IPS-18c (cell line): ENCODE data around the gene TGFB1.
A peak's percentile ranks its signal among the peaks of the same experiment; 100 is the strongest.

Experiments
- H3K4me3 ChIP-seq: 2 replicates; pipeline ENCODE4 v1.7.0; 2013; ENCODE audit warnings: low read depth, mild to moderate bottlenecking, low read length, moderate library complexity; ENCODE audit not compliant: insufficient read depth
- H3K9me3 ChIP-seq: one replicate; pipeline ENCODE4 v1.6.1; 2013; ENCODE audit warnings: mild to moderate bottlenecking, low read length, moderate library complexity; ENCODE audit not compliant: control insufficient read depth, insufficient read depth

Gene TGFB1

DNA sequence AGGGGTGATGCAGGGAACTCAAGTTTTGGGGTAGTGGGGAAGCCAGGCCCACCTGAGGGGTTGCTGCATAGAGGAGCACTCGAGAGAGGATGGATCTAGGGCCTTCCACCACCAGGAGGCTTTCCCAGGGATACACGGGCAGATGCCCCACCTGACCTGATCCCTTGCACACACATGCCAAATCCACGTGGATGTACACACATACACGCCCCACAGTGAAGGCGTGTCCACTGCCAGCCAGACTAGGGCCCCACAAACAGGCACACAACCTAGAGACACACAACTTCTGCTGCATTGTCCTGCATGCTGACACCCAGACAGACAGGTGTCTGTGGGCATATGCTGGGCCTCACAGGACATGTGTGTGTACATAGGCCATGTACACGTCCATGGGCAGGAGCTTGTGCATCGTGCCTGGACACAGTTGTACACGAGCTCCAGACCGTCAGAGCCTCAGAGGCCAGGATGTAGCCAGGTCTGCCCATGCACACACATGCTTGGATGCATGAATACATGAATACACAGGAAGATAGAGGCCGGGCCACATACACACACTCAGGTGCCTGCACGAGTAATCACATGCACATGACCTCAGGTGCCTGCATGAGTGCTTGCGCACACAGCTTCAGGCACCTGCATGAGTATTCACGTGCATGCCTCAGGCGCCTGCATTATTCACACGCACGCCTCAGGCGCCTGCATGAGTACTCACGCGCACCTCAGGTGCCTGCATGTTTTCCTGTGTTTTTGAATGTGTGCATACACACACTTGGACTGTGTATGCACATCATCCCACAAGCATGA is 34.8 kb downstream of the TGFB1 start:
- H3K9me3 ChIP-seq = no peaks in the 10 kb centered on the region
- no peak overlapping the region for H3K4me3 ChIP-seq

DNA sequence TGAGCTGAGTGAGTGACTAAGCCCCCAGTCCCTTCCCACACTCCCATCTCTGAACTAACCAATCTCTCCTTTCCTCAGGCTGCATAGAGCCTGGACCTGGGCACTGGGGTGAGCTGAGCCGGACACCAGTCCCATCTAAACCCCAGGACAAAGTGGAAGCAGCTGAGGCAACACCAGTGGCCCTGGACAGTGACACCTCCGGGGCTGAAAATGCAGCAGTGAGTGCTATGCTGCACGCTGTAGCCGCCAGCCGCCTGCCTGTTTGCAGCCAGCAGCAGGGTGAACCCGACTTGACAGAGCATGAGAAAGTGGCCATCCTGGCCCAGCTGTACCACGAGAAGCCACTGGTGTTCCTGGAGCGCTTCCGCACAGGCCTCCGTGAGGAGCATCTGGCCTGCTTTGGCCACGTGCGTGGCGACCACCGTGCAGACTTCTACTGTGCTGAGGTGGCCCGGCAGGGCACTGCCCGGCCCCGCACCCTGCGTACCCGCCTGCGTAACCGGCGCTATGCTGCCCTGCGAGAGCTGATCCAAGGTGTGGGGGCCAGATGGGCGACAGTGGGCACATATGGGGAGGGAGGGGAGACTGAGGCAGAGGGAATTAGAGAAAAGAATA is 37.3 kb downstream of the TGFB1 start:
- H3K4me3 ChIP-seq = no peak overlapping the region

DNA sequence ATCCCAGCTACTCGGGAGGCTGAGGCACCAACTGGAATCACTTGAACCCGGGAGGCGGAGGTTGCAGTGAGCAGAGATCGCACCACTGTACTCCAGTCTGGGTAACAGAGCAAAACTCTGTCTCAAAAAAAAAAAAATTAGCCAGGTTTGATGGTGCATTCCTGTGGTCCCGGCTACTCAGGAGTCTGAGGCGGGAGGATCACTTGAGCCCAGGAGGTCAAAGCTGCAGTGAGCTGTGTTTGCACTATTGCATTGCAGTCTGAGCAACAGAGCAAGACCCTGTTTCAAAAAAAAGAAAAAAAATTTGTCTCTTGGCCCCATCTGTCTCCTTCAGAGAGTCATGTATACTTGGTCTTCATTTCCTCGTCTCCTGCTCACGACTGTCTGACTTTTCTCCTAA is 42.1 kb downstream of the TGFB1 start:
- no peak overlapping the region for H3K4me3 ChIP-seq
- no peaks in the 10 kb centered on the region for H3K9me3 ChIP-seq

More for the DNA sequence above, 37.3 kb downstream of the TGFB1 start:
- H3K9me3 ChIP-seq = no peaks in the 10 kb centered on the region

DNA sequence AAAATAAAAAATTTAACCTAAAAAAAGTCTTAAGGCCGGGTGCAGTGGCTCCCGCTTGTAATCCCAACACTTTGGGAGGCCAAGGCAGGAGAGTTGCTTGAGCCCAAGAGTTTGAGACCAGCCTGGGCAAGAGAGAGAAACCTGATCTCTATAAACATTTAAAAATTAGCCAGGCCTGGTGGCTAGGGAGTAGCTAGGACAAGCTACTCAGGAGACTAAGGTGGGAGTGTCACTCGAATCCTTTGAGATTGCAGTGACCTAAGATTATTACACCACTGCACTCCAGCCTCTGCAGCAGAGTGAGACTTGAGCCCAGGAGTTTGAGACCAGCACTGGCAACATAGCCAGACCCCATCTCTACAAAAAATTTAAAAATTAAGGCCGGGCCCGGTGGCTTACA is 42.6 kb downstream of the TGFB1 start:
- Histone ChIP-seq H3K9me3 (peaks cover 2% of the 10 kb centered on the region), H3K4me3 (peak overlapping the region; percentile 88; the same call in 1 of the 2 replicates)

DNA sequence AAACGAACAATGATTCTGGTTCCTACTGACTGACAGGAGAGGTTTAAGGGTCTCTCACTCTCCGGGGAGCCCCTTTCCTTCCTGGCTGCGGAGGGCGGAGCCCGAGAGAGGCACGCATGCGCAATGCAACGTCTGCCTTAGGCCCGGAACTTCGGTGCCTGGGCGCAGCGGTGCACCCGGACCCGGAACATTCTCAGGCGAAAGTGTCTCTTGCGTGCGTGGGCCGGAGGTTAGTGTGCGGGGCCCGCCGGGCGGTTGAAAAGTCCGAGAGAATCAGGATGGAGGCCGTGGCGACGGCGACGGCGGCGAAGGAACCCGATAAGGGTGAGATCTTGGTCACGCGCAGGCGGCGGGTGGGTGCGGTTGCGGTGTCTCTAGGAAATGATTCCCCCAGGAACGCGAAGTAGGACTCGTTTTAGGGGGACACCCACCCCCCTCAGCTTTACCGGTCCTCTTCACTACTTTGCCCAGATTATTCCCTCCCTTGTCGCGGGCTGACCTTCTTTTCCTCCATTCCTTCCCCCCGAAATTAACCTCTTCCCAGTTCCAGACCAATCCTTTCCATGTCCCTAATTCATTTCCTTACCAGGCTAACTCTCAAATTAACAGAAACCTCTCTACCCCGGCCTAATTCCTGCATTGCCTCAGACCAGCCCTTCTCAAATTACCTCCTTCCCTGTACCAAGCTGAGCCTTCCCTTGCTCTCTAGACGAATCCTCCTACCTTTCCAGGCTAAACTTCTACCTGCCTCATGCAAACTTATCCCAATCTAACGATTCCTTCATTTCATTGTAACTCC is 43.5 kb downstream of the TGFB1 start, which contains the start of gene CCDC97:
Gene CCDC97, plus strand, starts transcription at position 140 of the 799 bp plus-strand sequence. Its CDS starts 139 bp downstream, at position 279.
- Histone ChIP-seq H3K9me3 (peaks cover 2% of the 10 kb centered on the region), H3K4me3 (peak within 1 kb of the TSS; percentile 88)

DNA sequence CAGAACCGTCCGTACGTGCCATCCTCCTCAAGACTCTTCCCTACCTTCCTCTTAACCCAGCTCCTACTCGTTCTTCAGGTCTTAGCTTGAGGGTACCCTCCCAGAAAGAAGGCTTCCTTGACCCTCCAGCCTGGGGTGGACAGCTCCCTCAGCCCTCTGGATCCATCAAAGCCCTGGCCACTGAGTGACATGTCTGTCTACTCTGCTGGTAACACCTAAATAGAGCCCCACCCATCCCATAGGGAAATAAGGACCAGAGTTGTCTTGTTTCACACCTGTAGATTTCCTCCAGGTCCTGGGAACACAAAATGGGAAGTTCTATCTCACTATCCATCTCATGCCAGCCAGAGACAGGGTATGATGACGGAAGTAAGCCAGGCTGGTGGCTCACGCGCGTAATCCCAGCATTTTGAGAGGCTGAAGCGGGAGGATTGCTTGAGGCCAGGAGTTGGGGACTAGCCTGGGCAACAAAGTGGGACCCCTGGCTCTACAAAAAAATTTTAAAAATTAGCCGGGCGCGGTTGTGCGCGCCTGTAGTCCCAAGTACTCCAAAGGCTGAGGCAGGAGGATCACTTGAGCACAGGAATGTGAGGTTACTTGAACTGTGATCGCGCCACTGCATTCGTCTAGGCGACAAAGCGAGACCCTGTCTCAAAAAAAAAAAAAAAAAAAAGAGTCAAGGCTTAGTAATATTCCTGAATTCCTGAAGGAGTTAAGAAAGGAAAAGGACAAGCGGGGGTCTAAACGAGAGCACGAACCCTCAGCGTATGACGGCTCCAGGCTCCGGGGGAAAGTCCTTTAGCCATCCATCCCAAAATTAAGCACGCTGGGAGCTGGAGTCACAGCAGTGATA is 44.3 kb downstream of the TGFB1 start:
- H3K9me3 ChIP-seq = peaks cover 2% of the 10 kb centered on the region
- peak overlapping the region; percentile 88 for H3K4me3 ChIP-seq

DNA sequence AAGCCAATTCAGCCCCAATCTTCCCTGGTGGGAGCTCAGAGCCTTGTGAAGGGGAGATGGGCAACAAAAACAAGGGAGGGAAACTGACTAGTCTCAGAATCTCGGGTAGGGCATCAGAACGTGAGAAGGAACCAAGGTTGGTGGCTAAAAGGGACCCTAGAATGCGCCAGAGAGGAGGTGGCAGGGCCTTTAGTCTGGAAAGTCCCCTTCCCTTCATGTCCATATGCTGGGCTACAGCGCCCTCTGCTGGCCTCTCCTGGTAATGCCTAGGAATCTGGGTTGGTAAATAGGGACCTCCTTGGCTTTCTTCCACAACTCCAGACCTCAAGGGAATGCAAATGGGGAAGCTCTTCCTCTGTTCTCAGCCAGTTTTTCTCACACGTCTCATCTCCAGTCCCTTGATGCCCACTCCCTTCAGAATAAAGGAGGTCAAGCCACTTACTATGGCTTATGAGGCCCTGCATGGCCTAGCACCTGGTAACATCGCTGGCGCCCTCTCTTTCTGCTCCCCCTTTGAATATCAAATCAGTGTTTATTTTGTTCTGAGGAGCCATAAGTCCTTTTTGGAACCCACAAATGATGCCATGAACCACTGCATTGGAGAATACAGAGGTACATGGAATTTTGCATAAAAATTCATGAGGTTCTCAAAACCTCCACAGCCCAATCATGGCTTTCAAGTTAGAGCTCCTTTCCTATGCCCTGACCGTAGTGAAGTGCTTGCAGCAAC is 45.1 kb downstream of the TGFB1 start:
- Histone ChIP-seq H3K9me3 (peaks cover 2% of the 10 kb centered on the region), H3K4me3 (no peak overlapping the region)

DNA sequence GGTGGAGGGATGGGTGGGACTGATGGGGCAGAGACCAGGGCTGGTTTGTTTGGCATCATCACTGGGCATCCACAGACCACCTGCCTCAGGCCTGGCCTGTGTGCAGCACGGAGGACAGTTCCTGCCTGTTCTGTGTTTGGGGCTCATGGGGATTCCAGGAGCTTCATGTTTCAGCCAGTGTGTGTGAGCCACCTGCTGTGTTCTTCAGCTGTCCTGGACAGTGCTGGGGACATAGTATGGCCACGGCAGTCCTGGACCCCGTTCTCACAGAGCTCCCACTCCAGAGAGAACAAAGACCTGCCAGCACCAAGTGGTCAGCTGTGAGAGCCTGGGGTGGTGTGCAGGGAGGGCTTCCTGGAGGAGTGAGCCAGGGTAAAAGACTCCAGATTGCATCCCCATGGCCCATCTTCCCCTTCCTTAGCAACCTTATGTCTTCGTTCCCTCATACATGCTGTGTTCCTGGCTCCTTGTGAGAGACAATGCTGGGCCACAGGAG is 45.7 kb downstream of the TGFB1 start:
- no peak overlapping the region for H3K4me3 ChIP-seq
- peaks cover 2% of the 10 kb centered on the region for H3K9me3 ChIP-seq

DNA sequence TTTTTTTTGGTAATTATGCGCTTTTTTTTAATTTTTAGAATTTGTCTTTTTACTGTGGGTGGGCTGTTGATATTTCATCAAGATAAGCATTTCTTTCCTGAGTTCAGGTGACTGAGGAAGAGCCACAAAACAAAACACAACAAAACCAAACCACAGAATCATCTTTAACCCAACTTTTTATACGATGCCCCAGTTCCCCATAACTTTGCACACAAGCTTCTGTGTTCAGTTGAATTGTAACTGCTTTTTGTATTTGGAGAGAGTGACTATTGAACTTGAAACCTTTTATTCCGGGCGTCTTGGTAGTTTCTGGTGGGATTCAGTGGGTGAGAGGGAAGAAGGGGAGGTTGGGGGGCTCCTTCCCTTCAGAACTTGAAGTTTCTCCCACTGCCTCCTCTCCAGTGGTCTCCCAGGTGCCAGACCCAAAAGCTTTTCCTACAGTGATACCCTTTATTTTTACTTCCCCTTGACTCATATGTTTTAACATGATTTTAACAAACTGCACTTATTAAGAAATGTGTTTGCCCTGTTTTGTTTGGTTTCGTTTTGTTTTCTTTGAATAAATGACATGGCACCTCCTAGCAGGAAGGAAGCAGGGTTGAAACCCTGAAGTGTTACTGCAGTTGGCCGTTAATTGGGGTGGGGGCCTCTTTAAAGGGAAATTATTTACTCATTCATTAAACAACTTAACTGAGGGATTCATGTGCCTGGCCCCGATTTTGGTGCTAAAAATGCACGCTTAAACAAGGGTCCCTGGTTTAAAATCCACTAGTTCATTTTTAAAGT is 46.4 kb downstream of the TGFB1 start:
- Histone ChIP-seq H3K9me3 (peaks cover 2% of the 10 kb centered on the region), H3K4me3 (no peak overlapping the region)

DNA sequence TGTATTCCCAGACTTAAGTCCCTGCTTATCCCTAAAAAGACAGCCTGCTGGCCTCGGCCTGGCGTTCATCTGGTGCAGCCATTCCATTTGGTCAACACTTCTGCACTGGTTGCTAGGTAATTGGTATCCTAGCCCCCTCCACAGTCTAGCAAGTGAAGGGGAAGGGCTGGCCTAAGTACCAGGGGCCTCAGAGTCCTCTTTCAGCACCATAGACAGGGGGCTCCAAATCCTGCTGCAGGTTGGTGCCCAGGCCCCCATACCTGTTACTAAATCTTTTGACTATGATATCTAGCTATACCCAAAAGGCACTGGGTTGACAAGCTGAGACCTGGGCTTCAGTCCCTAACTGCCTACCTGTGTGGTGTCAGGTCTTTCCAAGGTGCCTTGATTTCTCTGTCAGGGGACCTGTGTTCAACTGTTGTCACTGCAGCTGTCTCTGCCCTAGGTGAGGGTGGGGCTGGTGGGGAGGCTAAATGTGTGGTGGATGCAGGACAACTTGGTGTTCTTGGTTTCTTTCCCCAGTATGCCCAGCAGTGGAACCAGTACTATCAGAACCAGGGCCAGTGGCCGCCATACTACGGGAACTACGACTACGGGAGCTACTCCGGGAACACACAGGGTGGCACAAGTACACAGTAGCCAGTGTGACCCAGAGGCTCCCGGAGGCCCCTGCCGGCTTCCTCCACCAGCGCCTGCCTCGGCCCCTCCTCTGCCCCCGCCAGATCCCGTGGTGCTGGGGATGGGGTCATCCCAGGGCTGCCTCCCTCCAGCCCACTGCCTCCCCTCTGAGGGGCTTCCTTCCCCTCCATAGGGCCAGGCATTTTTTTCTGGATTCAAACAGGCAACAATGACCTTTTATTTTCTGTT is 47.6 kb downstream of the TGFB1 start:
- no peak overlapping the region for H3K4me3 ChIP-seq
- peaks cover 2% of the 10 kb centered on the region for H3K9me3 ChIP-seq

DNA sequence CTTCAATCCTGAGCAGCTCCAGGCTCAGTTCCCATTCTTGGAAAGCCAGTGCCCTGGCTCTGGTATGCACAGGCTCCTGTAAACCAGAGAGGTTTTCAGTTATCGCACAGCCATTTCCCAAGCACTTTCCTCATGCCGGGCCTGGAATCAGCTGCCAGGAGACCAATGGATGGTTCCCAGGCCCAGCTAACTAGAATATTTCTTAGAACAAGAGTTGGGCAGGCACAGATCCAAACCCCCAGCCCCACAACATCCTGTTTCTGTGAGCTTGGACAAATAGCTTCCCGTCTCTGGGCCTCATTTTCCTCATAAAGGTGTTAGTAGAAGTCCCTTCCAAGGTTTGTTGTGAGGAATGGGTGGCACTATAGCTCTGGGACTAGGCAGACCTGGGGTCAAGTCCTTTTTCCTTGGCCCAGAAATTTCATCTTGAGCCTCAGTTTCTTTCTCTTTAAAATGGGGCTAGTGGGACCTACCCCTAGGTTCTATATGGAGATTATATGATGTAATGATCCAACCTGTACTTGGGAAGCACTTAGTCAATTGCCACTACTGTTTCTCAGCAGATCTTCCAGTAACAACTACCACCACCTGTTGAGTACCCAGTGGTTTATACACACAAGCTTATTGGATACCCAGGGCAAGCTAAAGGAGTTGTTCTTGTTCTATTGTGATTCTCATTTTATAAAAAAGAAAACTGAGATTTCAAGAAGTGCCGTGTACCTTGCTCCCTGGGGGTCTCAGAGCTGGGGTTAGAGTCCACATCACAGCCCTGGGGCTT is 48.8 kb downstream of the TGFB1 start:
- Histone ChIP-seq H3K9me3 (peaks cover 2% of the 10 kb centered on the region), H3K4me3 (no peak overlapping the region)

DNA sequence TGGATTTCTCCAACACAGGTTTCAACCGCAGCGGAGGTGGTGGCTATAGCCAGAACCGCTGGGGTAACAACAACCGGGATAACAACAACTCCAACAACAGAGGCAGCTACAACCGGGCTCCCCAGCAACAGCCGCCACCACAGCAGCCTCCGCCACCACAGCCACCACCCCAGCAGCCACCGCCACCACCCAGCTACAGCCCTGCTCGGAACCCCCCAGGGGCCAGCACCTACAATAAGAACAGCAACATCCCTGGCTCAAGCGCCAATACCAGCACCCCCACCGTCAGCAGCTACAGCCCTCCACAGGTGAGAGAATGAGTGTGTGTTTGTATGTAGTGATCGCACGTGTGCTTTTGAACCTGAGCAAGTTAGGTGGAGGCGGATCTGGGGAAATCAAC is 49.8 kb downstream of the TGFB1 start:
- no peak overlapping the region for H3K4me3 ChIP-seq

DNA sequence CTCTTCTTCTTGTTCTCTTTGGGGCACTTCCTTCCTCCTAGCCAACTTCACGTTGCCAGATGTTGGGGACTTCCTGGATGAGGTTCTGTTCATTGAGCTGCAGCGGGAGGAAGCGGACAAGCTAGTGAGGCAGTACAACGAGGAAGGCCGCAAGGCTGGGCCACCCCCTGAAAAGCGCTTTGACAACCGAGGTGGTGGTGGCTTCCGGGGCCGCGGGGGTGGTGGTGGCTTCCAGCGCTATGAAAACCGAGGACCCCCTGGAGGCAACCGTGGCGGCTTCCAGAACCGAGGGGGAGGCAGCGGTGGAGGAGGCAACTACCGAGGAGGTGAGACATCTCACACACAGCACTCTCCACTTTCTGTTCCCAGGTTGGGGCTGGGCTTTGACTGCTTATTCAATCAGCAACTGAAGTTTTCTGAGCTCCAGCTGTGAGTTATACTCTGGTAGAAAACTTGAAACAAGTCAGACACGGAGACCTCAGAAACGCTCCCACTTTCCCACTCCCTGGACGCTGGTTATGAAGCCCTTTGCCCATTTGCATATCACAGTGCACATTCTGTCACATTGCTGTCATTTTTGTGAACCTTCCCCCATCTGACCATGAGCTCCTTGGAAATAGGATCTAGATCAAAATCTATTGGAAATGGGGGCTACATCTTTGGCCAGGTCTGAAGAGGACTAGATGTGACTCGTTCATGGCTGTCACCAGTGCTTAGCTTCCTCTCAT is 50.9 kb downstream of the TGFB1 start:
- Histone ChIP-seq H3K9me3 (peaks cover 2% of the 10 kb centered on the region), H3K4me3 (no peak overlapping the region)

More for the DNA sequence above, 49.8 kb downstream of the TGFB1 start:
- H3K9me3 ChIP-seq = peaks cover 2% of the 10 kb centered on the region
